GM20431 (cell line): ENCODE measurements around the gene RFC4.

Experiments used
- in situ Hi-C: fragments of 300-500 bp; cut with MseI, MboI; formaldehyde crosslinking; loops from one replicate; pipeline ENCODE4 v1.15.0; 2020; ENCODE audit warnings: low sequenced_read_pairs; ENCODE audit not compliant: unreplicated experiment

Gene RFC4

GRCh38 chr3:186789554-186790260 is 16.6 kb downstream of the RFC4 start:
- in situ Hi-C loops = no loop called here

GRCh38 chr3:186788482-186789370 is 17.6 kb downstream of the RFC4 start:
- in situ Hi-C loops = no loop called here

- in situ Hi-C loops = no loop called here
Observed at GRCh38 chr3:186787642-186788481, 18.4 kb downstream of the RFC4 start.

GRCh38 chr3:186786922-186787321 is 19.4 kb downstream of the RFC4 start:
- in situ Hi-C loops = no loop called here

- in situ Hi-C loops = no loop called here
Observed at GRCh38 chr3:186785495-186786018, 20.7 kb downstream of the RFC4 start.

- in situ Hi-C loops = no loop called here
Observed at GRCh38 chr3:186784820-186785494, 21.3 kb downstream of the RFC4 start.

- in situ Hi-C loops = no loop called here
Observed at GRCh38 chr3:186783731-186784515, 22.4 kb downstream of the RFC4 start.

GRCh38 chr3:186783058-186783730 is 23.1 kb downstream of the RFC4 start, which contains the start of gene EIF4A2:
EIF4A2 (plus strand) TSS chr3:186783577; CDS start chr3:186783611, 34 bp downstream.
- in situ Hi-C loops = no loop called here

- in situ Hi-C loops = no loop called here
Observed at GRCh38 chr3:186782542-186783057, 23.7 kb downstream of the RFC4 start.

- in situ Hi-C loops = no loop called here
Observed at GRCh38 chr3:186779204-186779603, 27.1 kb downstream of the RFC4 start.

GRCh38 chr3:186775999-186776398 is 30.3 kb downstream of the RFC4 start:
- in situ Hi-C loops = no loop called here

- in situ Hi-C loops = no loop called here
Observed at GRCh38 chr3:186772701-186773417, 33.4 kb downstream of the RFC4 start.

GRCh38 chr3:186772281-186772694 is 34.0 kb downstream of the RFC4 start:
- in situ Hi-C loops = no loop called here

GRCh38 chr3:186760897-186761447 is 45.3 kb downstream of the RFC4 start:
- in situ Hi-C loops = no loop called here

GRCh38 chr3:186760141-186760833 is 46.0 kb downstream of the RFC4 start:
- in situ Hi-C loops = no loop called here

- in situ Hi-C loops = no loop called here
Observed at GRCh38 chr3:186759231-186759930, 46.9 kb downstream of the RFC4 start.
